Neural progenitor cell (in vitro differentiated cells): ENCODE results near the gene SET. TPM values are rescaled to one million over a fixed set of nuclear protein-coding genes. Genes with fewer than 3 reads are reported as not detected.
A peak's percentile ranks its signal among the peaks of the same experiment; 100 is the strongest.

Experiments used
- DNase-seq: peaks from one replicate; pipeline ENCODE4 v3.0.0-alpha.2; 2016; ENCODE audit warnings: low spot score
- H2AFZ ChIP-seq: fragments of 200-600 bp; sonication (generic); replicated peaks from 2 replicates; pipeline ENCODE4 v1.6.1; 2016; ENCODE audit warnings: antibody characterized with exemption
- H3F3A ChIP-seq: fragments of 200-600 bp; sonication (generic); 2 replicates; pipeline ENCODE4 v1.6.1; 2016; ENCODE audit warnings: antibody characterized with exemption, low read depth
- H3K27ac ChIP-seq: fragments of 200-600 bp; sonication (generic); 2 replicates; pipeline ENCODE4 v1.5.1; 2016; ENCODE audit warnings: mild to moderate bottlenecking
- H3K27me3 ChIP-seq: fragments of 200-600 bp; sonication (generic); 2 replicates; pipeline ENCODE4 v1.6.1; 2016; ENCODE audit warnings: mild to moderate bottlenecking, moderate library complexity
- H3K36me3 ChIP-seq: fragments of 200-600 bp; sonication (generic); 2 replicates; pipeline ENCODE4 v1.5.1; 2016
- H3K4me1 ChIP-seq: fragments of 200-600 bp; sonication (generic); 2 replicates; pipeline ENCODE4 v1.6.1; 2016; ENCODE audit warnings: mixed run types
- H3K4me2 ChIP-seq: fragments of 200-600 bp; sonication (generic); 2 replicates; pipeline ENCODE4 v1.6.1; 2016
- H3K4me3 ChIP-seq: fragments of 200-600 bp; sonication (generic); 2 replicates; pipeline ENCODE4 v1.5.1; 2016
- H3K79me2 ChIP-seq: fragments of 200-600 bp; sonication (generic); 2 replicates; pipeline ENCODE4 v1.6.1; 2016; ENCODE audit warnings: low read depth
- H3K9ac ChIP-seq: fragments of 200-600 bp; sonication (generic); 2 replicates; pipeline ENCODE4 v1.6.1; 2016
- H3K9me3 ChIP-seq: fragments of 200-600 bp; sonication (generic); 2 replicates; pipeline ENCODE4 v1.5.1; 2016; ENCODE audit warnings: low read depth
- H4K20me1 ChIP-seq: fragments of 200-600 bp; sonication (generic); 2 replicates; pipeline ENCODE4 v1.6.1; 2016; ENCODE audit warnings: low read depth
- H3K27ac Mint-ChIP-seq: 3 replicates; pipeline ENCODE4 v1.8.0; 2021; ENCODE audit warnings: mixed read lengths
- H3K27me3 Mint-ChIP-seq: 2 replicates; pipeline ENCODE4 v1.8.0; 2022; ENCODE audit warnings: low read depth, mild to moderate bottlenecking, inconsistent platforms, moderate library complexity, mixed read lengths; ENCODE audit not compliant: insufficient read depth
- H3K36me3 Mint-ChIP-seq: 3 replicates; pipeline ENCODE4 v1.8.0; 2021; ENCODE audit warnings: mixed read lengths
- H3K4me1 Mint-ChIP-seq: 3 replicates; pipeline ENCODE4 v1.8.0; 2021; ENCODE audit warnings: mixed read lengths
- H3K4me3 Mint-ChIP-seq: 3 replicates; pipeline ENCODE4 v1.8.0; 2021; ENCODE audit warnings: mild to moderate bottlenecking, moderate library complexity, mixed read lengths
- H3K9me3 Mint-ChIP-seq: 3 replicates; pipeline ENCODE4 v1.8.0; 2020; ENCODE audit warnings: mixed read lengths
- CTCF ChIP-seq: fragments of 200-600 bp; sonication (generic); IDR thresholded peaks from 2 replicates; pipeline ENCODE4 v1.5.1; 2017; ENCODE audit warnings: antibody characterized with exemption, mild to moderate bottlenecking
- EZH2 ChIP-seq: fragments of 200-600 bp; sonication (generic); IDR thresholded peaks from 2 replicates; pipeline ENCODE4 v1.6.1; 2017; ENCODE audit warnings: antibody characterized with exemption, mild to moderate bottlenecking, moderate library complexity
- EZH2phosphoT487 ChIP-seq: fragments of 200-600 bp; sonication (generic); IDR thresholded peaks from 2 replicates; pipeline ENCODE4 v1.6.1; 2017; ENCODE audit warnings: antibody characterized with exemption
- total RNA-seq: library from RNA; depleted of rRNA; stranded (reverse); fragments of >200 nt; gene quantifications from 2 replicates; pipeline ENCODE4 v1.2.3, GENCODE V29; 2015; ENCODE audit warnings: low replicate concordance

Gene SET
- total RNA-seq, 1 donor from 2014 or later: 1,683 TPM

GRCh38 chr9:128723352-128723865 is 34.4 kb downstream of the SET start:
- Histone ChIP-seq H3K27me3 (no peaks in the 10 kb centered on the region), H3K79me2 (peaks cover 10% of the 10 kb centered on the region), H3K36me3 (no peaks in the 10 kb centered on the region), H3K9ac (peak overlapping the region; percentile 65), H4K20me1 (no peaks in the 10 kb centered on the region), H3K27ac (no peak overlapping the region), H3K4me3 (peak overlapping the region; percentile 90), H3K9me3 (no peaks in the 10 kb centered on the region), H2AFZ (peak overlapping the region; percentile 87), H3K4me2 (peak overlapping the region; percentile 99), H3F3A (peaks cover 20% of the 10 kb centered on the region), H3K4me1 (peaks cover 8% of the 10 kb centered on the region)
- peaks cover 2% of the 10 kb centered on the region for H3K36me3 Mint-ChIP-seq
- peak; percentile 29 for DNase-seq
- no peak for TF ChIP-seq EZH2
- TF ChIP-seq CTCF: no peak
- TF ChIP-seq EZH2phosphoT487: no peak
- H3K27ac Mint-ChIP-seq: no peak overlapping the region
- no peaks in the 10 kb centered on the region for H3K9me3 Mint-ChIP-seq
- H3K4me1 Mint-ChIP-seq: peaks cover 34% of the 10 kb centered on the region
- H3K4me3 Mint-ChIP-seq: peak overlapping the region; percentile 91
- peaks cover 9% of the 10 kb centered on the region for H3K27me3 Mint-ChIP-seq

- H3K27me3 Mint-ChIP-seq: peaks cover 9% of the 10 kb centered on the region
- Histone ChIP-seq H3K36me3 (no peaks in the 10 kb centered on the region), H3F3A (peaks cover 20% of the 10 kb centered on the region), H2AFZ (peak within 1 kb of the TSS; percentile 87), H3K4me1 (peaks cover 8% of the 10 kb centered on the region), H3K4me3 (peak within 1 kb of the TSS; percentile 90), H3K9ac (peak within 1 kb of the TSS; percentile 65), H3K27me3 (no peaks in the 10 kb centered on the region), H3K27ac (peak within 1 kb of the TSS; percentile 35), H3K9me3 (no peaks in the 10 kb centered on the region), H3K79me2 (peaks cover 10% of the 10 kb centered on the region), H3K4me2 (peak within 1 kb of the TSS; percentile 99), H4K20me1 (no peaks in the 10 kb centered on the region)
- H3K4me3 Mint-ChIP-seq: peak within 1 kb of the TSS; percentile 91
- H3K4me1 Mint-ChIP-seq: peaks cover 36% of the 10 kb centered on the region
- H3K36me3 Mint-ChIP-seq: peaks cover 2% of the 10 kb centered on the region
- H3K27ac Mint-ChIP-seq: peak within 1 kb of the TSS; percentile 4
- H3K9me3 Mint-ChIP-seq: no peaks in the 10 kb centered on the region
- peak; percentile 99 for DNase-seq
- no peak for TF ChIP-seq EZH2phosphoT487
- TF ChIP-seq CTCF: no peak
- TF ChIP-seq EZH2: no peak
These were observed 35.1 kb downstream of the SET start, which contains the start of gene ZDHHC12 for GRCh38 chr9:128723866-128724743. Gene ZDHHC12 (minus strand): TSS chr9:128724127. CDS start chr9:128724093, 34 bp downstream.

- peaks cover 8% of the 10 kb centered on the region for H3K4me1 ChIP-seq
- H3K9me3 Mint-ChIP-seq: no peaks in the 10 kb centered on the region
- H3K27me3 Mint-ChIP-seq: peaks cover 9% of the 10 kb centered on the region
- H3K4me1 Mint-ChIP-seq: peaks cover 42% of the 10 kb centered on the region
- H4K20me1 ChIP-seq: no peaks in the 10 kb centered on the region
- H3K4me3 ChIP-seq: peak overlapping the region; percentile 90
- peaks cover 20% of the 10 kb centered on the region for H3F3A ChIP-seq
- peak; percentile 90 for DNase-seq
- no peaks in the 10 kb centered on the region for H3K36me3 ChIP-seq
- H3K36me3 Mint-ChIP-seq: peaks cover 2% of the 10 kb centered on the region
- peak overlapping the region; percentile 88 for H3K4me3 Mint-ChIP-seq
- no peak overlapping the region for H3K9ac ChIP-seq
- H3K27ac Mint-ChIP-seq: peak overlapping the region; percentile 80
- H3K4me2 ChIP-seq: peak overlapping the region; percentile 55
- H3K27me3 ChIP-seq: no peaks in the 10 kb centered on the region
- peak overlapping the region; percentile 35 for H3K27ac ChIP-seq
- H2AFZ ChIP-seq: no peak overlapping the region
- no peak for TF ChIP-seq EZH2
- no peak for TF ChIP-seq CTCF
- TF ChIP-seq EZH2phosphoT487: no peak
- H3K79me2 ChIP-seq: peaks cover 10% of the 10 kb centered on the region
- H3K9me3 ChIP-seq: no peaks in the 10 kb centered on the region
These were observed 35.8 kb downstream of the SET start for GRCh38 chr9:128724744-128725211.
